ENCODE results near the gene SUSD5.

GRCh38 chr3:33152363-33153360, 65.9 kb downstream of the SUSD5 start:
- TF ChIP-seq POLR2AphosphoS5 (IDR thresholded peaks at IDR 0.05; ENCODE audit: low read depth) (no peak), CTCF (conservative IDR thresholded peaks at IDR 0.05; ENCODE audit: low read depth in 2 of 2) (no peak), JUNB (IDR thresholded peaks at IDR 0.05; ENCODE audit: unreplicated experiment) (no peak), EZH2 (IDR thresholded peaks at IDR 0.05; ENCODE audit: low read depth, unreplicated experiment) (no peak), ZNF462 (CRISPR knock-in tag; IDR thresholded peaks at IDR 0.05) (no peak), EZH2phosphoT487 (IDR thresholded peaks at IDR 0.05; ENCODE audit: unreplicated experiment) (no peak), NANOG (IDR thresholded peaks at IDR 0.05; ENCODE audit: borderline replicate concordance) (no peak), ZNF114 (CRISPR knock-in tag; IDR thresholded peaks at IDR 0.05) (no peak), CREB1 (CRISPR knock-in tag; IDR thresholded peaks at IDR 0.05; ENCODE audit: low read depth) (no peak)
- TF ChIP-seq, protein P1, sequence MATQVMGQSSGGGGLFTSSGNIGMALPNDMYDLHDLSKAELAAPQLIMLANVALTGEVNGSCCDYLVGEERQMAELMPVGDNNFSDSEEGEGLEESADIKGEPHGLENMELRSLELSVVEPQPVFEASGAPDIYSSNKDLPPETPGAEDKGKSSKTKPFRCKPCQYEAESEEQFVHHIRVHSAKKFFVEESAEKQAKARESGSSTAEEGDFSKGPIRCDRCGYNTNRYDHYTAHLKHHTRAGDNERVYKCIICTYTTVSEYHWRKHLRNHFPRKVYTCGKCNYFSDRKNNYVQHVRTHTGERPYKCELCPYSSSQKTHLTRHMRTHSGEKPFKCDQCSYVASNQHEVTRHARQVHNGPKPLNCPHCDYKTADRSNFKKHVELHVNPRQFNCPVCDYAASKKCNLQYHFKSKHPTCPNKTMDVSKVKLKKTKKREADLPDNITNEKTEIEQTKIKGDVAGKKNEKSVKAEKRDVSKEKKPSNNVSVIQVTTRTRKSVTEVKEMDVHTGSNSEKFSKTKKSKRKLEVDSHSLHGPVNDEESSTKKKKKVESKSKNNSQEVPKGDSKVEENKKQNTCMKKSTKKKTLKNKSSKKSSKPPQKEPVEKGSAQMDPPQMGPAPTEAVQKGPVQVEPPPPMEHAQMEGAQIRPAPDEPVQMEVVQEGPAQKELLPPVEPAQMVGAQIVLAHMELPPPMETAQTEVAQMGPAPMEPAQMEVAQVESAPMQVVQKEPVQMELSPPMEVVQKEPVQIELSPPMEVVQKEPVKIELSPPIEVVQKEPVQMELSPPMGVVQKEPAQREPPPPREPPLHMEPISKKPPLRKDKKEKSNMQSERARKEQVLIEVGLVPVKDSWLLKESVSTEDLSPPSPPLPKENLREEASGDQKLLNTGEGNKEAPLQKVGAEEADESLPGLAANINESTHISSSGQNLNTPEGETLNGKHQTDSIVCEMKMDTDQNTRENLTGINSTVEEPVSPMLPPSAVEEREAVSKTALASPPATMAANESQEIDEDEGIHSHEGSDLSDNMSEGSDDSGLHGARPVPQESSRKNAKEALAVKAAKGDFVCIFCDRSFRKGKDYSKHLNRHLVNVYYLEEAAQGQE (IDR thresholded peaks at IDR 0.05; ENCODE audit: unreplicated experiment), result no peak
- TF ChIP-seq, protein P2, sequence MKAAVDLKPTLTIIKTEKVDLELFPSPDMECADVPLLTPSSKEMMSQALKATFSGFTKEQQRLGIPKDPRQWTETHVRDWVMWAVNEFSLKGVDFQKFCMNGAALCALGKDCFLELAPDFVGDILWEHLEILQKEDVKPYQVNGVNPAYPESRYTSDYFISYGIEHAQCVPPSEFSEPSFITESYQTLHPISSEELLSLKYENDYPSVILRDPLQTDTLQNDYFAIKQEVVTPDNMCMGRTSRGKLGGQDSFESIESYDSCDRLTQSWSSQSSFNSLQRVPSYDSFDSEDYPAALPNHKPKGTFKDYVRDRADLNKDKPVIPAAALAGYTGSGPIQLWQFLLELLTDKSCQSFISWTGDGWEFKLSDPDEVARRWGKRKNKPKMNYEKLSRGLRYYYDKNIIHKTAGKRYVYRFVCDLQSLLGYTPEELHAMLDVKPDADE (IDR thresholded peaks at IDR 0.05), result no peak

All from GM23338 (cell line).